Raji (cell line): ENCODE data around the gene MEIS2.

Experiments used
- POLR2A ChIP-seq: IDR thresholded peaks from 2 replicates; pipeline ENCODE4 v1.6.1; 2011; ENCODE audit warnings: low read depth, low read length, control low read depth; ENCODE audit not compliant: insufficient read depth

Gene MEIS2

DNA sequence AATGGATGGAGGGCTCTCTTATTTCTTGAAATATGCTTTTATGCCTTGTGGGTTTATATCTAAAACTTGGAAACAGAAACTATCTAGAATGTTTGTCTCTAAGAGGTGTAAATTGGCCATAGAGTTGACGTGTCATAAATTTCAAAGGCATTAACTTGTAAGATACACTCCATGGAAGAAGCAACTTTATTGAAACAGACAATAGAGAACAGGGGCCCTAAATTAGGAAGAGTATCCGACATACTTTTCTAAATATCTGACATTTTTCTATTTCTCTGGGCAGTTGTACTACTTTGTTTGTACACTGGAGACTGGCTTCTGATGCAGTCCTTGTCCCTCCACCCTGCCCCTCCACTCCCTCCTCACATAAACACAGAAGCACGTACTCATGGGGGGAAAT, 50.0 kb downstream of the MEIS2 start:
- no peak for TF ChIP-seq POLR2A

DNA sequence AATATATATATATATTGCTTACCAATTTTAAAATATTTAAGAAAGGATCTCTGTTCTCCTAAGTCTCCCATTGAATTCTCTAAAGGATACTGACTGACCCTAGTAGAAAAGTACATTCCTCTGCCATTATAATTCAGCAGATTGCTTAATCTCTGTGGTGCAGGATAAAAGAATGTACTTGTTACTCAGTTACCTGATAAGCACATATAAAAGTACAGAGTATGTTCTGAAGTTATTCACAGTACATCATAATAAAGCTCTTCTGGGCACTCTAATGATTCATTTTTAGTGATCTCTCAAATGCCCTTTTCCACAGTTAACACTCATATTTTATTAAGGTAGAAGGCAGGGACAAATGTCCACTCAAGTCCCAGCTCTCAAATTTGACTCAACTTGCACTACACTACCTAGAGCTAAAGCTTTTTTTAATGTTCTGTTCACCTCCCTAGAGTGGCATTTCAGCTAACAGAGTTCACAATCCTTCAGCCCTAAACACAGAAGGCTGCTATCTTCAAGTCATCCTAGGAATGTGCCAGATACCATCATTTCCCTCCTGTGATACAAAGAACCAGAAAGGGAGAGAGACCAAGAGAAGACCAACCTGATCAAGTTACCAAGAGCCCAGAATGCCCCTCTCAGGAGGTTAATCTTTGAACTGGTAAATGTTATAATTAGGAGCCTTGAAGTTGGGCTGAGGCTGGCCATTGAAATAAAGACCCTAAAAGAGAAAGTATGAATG, 53.3 kb downstream of the MEIS2 start:
- no peak for TF ChIP-seq POLR2A

DNA sequence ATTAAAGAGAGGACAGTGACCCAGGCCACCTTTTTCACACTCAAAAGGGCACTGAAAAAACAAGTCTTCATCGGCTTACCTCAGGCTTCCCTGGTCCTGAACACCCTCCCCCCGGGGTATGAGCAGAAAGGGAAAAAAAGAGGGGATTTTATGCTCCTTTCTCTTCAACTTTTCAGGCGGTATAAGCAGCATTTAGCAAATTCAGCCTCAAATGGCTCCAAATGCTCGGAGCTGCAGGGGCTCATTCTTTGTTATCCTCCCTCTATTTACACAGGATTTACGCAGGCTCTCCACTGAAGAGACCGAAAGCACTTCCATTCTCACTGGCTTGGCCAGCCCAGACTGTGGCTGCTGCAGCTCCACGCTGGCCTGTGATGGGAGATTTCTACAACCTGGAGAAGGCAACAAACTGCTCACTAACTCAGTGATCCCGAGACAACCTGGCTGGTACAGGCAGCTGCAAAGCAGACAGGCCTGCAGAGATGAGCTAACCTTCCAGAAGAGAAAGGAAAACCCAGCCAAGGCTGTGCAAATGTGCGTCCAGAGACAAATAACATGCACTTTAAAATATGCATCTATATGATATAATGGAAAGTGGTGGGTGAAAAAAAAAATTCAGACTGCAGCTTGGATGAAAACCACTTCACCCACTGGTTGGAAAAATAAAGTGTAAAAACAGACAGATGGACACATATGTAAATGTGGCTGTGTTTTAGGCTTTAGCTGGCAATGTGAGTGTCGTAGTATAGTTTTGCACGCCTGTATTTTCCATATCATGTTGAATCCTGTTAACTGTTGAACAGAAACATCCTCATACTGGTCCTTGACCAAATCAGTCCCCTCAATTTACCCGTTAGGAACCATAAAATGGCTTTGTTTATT, 54.2 kb downstream of the MEIS2 start:
- TF ChIP-seq POLR2A: no peak

DNA sequence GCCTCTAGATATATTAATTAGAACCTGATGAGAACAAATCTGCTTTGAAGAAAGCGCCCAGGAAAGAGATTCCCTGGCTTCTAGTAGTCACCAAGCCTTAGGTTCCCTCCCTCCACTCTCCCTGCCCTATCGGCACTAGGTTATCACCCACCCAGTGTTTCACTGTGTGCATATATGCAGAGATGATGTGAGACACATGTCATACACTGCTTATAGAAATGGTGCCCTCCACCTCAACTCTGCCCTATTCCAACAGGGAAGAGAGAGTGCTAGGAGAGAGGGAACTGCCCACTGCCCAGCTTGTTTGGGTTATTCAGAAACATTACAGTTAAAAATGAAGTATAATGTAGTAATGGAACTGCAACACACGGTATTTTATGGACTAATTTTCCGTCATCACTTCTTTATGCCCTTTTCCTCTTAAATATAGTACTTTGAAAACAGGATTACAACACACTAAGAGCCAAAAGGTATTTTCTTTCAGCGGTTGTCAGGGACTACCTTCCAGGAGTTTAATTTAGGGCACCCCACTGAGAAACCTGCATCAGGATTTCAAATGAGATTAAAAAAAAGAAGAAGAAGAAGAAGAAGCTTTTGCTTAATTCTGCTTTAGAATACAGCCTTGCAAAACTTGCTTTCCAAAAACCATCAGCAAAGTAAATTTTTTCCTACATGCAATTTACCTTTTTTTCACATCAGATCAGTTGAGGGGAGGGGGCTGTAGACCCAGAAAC, 55.3 kb downstream of the MEIS2 start:
- TF ChIP-seq POLR2A: no peak

DNA sequence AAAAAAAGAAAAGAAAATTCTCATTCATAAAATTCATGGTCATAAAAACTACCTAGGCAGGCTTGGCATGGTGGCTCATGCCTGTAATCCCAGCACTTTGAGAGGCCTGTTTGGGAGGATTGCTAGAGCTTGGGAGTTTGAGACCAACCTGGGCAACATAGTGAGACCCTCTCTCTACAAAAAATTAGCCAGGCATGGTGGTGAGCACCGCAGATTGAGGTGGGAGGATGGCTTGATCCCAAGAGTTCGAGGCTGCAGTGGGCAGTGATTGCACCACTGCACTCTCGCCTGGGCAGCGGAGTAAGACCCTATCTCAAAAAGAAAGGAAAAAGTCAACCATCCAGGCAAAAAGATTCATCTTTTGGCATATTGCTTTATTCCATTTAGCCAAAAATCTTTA, 58.5 kb downstream of the MEIS2 start:
- TF ChIP-seq POLR2A: no peak

DNA sequence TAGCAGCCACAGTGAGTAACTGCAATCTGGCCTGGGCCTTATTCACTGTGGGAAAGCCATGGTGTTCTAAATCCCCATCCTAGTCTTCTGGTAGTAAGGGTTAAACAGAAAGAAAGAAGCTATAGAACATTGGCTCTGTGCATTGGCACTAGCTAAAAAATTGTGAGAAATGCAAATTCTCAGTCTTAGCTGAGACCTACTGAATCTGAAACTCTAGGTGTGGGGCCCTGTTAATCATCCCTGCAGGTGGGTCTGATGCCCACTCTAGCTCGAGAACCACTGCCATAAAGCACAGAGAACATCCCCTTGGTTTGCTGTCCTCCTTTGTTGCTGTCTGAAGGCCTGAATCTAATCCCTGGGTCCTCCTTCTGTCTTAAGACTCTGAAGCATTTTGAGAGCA, 59.3 kb downstream of the MEIS2 start:
- TF ChIP-seq POLR2A: no peak

DNA sequence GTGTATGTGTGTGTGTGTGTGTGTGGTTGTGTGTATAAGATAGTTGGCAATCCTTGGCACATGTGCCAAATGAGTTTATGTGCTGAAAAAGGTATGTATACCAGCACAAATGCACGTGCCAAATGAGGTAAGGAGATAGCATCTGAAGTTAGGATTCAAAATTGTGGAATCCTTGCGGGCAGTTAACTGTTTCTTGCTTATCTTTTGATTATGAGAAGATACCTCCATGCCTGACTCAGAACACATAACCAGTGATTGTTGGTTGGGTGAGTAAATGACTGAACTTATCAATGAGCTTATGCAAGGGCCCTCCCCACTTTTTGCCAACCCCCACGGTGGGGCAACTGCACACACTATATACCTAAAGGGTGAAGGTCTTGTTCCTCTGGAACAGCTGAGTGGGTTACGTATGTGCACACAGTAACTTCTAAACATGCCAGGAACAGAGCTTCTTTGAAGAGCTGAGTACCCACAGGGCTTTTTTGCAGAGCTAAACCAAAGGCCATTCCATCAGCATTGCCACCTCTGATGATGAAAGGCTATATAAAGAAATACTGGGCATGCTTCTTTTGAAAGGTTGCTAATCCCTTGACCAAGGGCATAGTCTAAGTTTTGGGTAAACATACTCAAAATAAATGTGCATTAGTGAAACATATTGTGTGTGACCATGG, 60.1 kb downstream of the MEIS2 start:
- TF ChIP-seq POLR2A: no peak

DNA sequence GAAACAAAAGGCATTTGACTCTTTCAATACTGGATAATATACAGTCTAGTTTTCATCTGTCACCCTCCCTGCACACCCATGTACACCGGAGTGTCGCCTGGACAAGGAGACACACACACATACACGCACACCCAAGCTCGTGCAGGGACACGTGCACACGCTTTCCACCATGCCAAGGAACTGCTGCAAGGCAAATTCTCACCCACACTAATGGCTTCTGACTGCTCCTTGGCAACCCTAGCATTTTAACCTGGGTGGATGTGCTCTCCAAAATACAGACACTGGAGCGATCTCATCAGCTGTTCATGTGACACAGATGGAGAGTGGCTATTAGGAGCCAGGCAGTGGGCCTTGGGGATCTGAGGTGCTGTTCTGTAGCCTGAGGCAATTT, 61.6 kb downstream of the MEIS2 start:
- TF ChIP-seq POLR2A: no peak

DNA sequence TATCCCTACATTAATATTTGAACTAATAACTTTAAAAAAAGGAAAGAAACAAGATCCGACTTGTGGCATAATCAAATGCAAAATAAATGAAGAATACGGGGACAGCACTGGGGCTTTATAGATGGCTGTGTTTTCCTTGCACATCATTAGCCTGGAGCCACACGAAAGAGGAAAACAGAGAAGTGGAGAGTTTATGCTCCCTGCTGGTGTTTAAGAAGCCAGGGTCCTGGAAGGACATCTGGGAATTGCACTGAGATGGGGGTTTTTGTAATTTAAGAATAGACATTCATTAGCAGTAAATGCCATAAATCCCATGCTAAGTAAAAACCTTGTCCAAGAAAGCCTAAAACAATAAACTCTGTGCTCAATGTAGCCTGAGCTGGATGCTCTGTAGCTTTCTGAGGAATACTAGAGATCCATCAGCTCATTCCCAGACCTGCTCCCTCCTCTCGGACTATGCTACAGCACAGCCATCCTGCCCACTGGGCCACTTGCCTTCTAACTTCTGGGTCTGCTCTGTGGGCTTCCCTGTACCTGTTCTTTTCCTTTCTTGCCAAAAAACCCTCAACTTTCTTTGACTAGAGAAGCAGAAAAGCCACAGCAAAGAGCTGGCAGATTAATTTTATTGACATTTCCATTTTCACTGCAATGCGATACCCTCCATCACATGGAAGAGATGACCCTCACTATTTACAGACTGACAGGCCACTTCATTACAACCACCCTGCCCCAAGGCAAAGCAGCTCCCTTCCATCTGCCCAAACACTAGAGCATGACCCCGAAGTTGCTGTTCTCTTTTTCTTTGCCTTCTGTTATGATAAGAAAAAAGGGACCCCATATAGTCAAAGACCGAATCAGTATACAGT, 62.3 kb downstream of the MEIS2 start:
- TF ChIP-seq POLR2A: no peak

DNA sequence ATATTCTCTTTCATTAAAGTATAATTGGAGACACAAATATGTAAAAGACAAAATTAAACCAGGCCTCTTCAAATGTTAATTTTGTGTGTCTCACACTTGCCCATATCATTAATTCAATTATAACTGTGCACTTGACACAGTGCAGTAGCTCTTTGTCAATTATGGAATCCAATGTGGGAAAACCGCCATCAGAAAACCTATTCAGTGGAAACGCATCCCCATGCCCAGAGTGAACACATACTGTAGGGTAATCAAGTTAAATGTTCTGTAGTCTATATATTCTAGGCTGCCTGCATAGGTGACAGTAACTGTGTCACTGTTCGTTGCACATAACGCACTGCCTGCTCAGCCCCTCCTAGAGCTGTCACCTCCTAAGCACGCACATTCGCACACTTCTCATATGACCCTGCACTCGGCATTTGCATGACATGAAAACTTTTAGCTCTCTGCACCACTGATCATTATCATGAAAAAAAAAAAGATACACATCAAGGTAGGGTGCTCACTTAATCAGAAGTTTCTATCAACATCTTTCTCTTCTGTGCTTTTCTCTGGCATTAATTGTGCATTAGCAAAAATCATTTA, 63.2 kb downstream of the MEIS2 start:
- TF ChIP-seq POLR2A: no peak

DNA sequence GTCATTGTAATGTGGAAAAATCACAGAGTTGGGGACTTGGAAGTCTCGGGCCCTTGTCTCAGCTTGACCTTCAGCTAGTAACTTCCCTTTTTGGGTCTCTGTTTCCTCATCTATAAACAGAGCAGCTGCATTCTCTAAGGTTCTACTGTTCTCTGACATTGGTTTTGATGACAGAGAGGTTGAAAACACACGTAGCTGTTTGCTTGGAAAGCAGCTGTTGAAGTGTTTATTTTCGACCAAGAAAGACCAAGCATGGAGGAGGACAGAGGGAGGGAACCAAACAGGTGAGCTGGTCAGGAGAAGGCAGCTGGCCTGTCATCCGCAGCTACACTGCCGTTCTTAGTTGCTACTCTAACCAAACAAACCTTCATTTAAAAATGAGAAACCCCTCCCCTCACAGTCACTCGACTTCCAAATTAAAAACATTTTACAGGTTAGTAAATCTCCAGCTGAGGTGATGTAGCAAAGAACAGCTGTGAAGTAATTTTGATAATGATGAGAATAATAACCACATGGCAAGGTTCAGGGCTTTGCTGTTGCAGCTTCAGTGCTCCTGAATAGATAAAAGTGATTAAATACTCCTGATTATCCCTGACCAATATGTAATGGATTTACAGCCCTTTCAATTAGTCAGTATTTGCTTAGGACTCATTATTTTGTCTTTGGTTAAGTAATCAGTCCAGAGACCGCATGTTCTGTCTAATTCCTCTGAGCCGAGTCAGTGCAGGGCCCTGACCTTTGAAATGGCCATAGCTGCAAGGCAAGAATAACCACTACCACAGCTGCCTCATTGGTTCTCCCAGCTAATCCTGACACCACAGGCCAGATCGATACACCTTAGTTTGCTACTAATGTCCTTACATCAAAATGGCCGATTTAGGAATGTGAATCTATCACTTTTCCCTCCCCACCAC, 65.3 kb downstream of the MEIS2 start:
- TF ChIP-seq POLR2A: no peak

DNA sequence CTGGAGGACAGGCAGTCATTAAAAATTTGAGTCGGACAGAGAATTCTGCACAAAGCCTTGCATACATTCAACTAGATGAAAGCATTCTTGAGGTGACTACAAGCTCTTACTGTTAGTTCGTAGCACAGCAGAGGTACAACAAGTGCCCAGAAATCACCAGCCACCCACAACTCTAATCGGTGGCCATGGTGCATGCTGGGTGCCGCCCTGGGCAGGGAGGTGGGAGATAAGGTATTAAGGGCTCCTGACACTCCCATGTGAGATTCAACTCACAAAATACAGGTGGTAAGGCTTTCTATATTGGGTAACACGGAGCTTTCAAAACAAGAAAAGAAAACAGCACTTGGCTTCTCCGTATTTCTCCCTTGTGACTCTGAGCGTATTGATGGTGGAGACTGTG, 66.0 kb downstream of the MEIS2 start:
- no peak for TF ChIP-seq POLR2A
